ENCODE results near the gene GRIN3B.

DNA sequence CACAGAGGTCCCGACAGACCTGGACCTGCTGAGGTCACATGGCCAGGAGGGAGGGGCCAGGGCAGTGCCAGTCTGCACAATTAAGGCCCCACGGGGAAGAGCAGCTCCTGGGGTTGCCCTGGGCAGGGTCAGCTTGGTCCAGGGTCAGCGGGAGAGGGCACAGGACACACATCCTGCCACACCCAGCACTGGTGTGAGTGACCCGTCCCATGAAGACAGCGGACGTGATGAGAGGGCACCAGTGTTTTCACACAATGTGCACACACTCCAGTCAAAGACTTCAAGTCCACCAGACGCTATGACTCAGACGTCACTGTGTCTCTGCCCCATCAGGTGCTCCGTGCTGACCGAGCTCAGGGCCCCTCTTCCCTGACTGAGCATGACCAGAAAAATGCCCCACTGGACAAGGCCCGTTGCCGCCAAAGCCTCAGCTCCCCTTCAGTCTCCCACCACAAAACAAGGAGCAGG is 16.5 kb downstream of the GRIN3B start:
- no peak for TF ChIP-seq TAF1 (IDR thresholded peaks at IDR 0.05; ENCODE audit: borderline replicate concordance, low read depth, low read length)
- no peak for TF ChIP-seq POLR2AphosphoS5 (IDR thresholded peaks at IDR 0.05; ENCODE audit: low read depth, low read length)
- no peak for TF ChIP-seq POLR2A (IDR thresholded peaks at IDR 0.05; ENCODE audit: low read depth, low read length)

Measured in GM12892 (cell line).